HCT116 (cell line): Measurements from ENCODE around the gene CDK18.

Source experiments
- CTCF ChIP-seq, 3 experiments: fragments of 200-600 bp in 1 of 3; sonication (generic) in 1 of 3; IDR thresholded peaks in 2 of 3; conservative IDR thresholded peaks in 1 of 3; 2 replicates each; pipeline ENCODE4 v1.5.1; 2012 to 2017; ENCODE audit warnings: low read depth in 2 of 3, low read length in 2 of 3, antibody characterized with exemption in 1 of 3, borderline replicate concordance in 1 of 3, control low read depth in 1 of 3, mild to moderate bottlenecking in 1 of 3, mixed read lengths in 1 of 3, mixed run types in 1 of 3, moderate library complexity in 1 of 3; ENCODE audit not compliant: insufficient read depth in 1 of 3
- ELF1 ChIP-seq: IDR thresholded peaks from 2 replicates; pipeline ENCODE4 v1.6.1; 2012; ENCODE audit warnings: low read depth, borderline replicate concordance
- EZH2 ChIP-seq: fragments of 200-600 bp; sonication (generic); IDR thresholded peaks from 2 replicates; pipeline ENCODE4 v1.6.1; 2017; ENCODE audit warnings: antibody characterized with exemption, mixed run types
- JUND ChIP-seq: IDR thresholded peaks from 2 replicates; pipeline ENCODE4 v1.6.1; 2012
- MAX ChIP-seq: IDR thresholded peaks from 2 replicates; pipeline ENCODE4 v1.6.1; 2012
- POLR2A ChIP-seq: IDR thresholded peaks from 2 replicates; pipeline ENCODE4 v1.7.0; 2011; ENCODE audit warnings: borderline replicate concordance; ENCODE audit not compliant: insufficient read depth, insufficient read length; ENCODE audit errors: extremely low read depth
- POLR2AphosphoS5 ChIP-seq: IDR thresholded peaks from 2 replicates; pipeline ENCODE4 v1.6.1; 2011; ENCODE audit warnings: mild to moderate bottlenecking, low read depth, low read length, moderate library complexity
- RAD21 ChIP-seq: IDR thresholded peaks from 2 replicates; pipeline ENCODE4 v1.6.1; 2012; ENCODE audit warnings: low read depth, mild to moderate bottlenecking
- REST ChIP-seq: IDR thresholded peaks from 2 replicates; pipeline ENCODE4 v1.6.1; 2012; ENCODE audit warnings: low read depth
- SP1 ChIP-seq: IDR thresholded peaks from 2 replicates; pipeline ENCODE4 v1.6.1; 2012; ENCODE audit warnings: low read depth
- ZFX ChIP-seq: fragments of 450-650 bp; IDR thresholded peaks from 2 replicates; pipeline ENCODE4 v1.6.1; 2017
- ZNF274 ChIP-seq: fragments of 200-500 bp; sonication (Bioruptor generic); IDR thresholded peaks from 2 replicates; pipeline ENCODE4 v1.6.1; 2014; ENCODE audit warnings: mild to moderate bottlenecking, low read depth, low read length, inconsistent platforms

- no peak for TF ChIP-seq CTCF (IDR thresholded peaks at IDR 0.05 in 2 of 3, conservative IDR thresholded peaks at IDR 0.05 in 1 of 3; ENCODE audit: borderline replicate concordance in 1 of 3, insufficient read depth in 1 of 3, low read depth in 2 of 3, low read length in 2 of 3)
- TF ChIP-seq ZNF274 = no peak
- TF ChIP-seq ZFX = no peak
- no peak for TF ChIP-seq POLR2A
- no peak for TF ChIP-seq POLR2AphosphoS5
- TF ChIP-seq MAX = no peak
- no peak for TF ChIP-seq JUND
- TF ChIP-seq RAD21 = no peak
- TF ChIP-seq ELF1 = no peak
- TF ChIP-seq SP1 = no peak
- no peak for TF ChIP-seq EZH2
- TF ChIP-seq REST = no peak
Measured at GRCh38 chr1:205491794-205492193, 12.7 kb upstream of the CDK18 start.
